ENCODE data around the gene ERC2. TPM values are rescaled to one million over a fixed set of nuclear protein-coding genes. Genes with fewer than 3 reads are reported as not detected.

Gene ERC2
- total and polyA plus RNA-seq, 2 of the 8 experiments (the other 6 are each of a cell fraction or from before 2014, with no cell fraction given), result 16.4 to 22.8 TPM

GRCh38 chr3:55604402-55604801 lies 863.9 kb downstream of the ERC2 start:
- DNase-seq (ENCODE audit: low read depth in 1 of 2, low spot score in 2 of 2) (no peak), FAIRE-seq (no peak)
- Histone ChIP-seq H2BK120ac (replicated peaks; ENCODE audit: low read depth, low read length) (no peak overlapping the region), H3K27me3 (replicated peaks in 1 of 4; ENCODE audit: control insufficient read depth in 3 of 4, extremely low read depth in 1 of 4, insufficient read depth in 3 of 4, low read length in 3 of 4) (no peaks in the 10 kb centered on the region), H2BK20ac (ENCODE audit: low read length) (no peak overlapping the region), H3K4me3 (ENCODE audit: extremely low read depth in 1 of 4, insufficient read depth in 2 of 4, low read depth in 3 of 4, low read length in 4 of 4) (no peak overlapping the region), H3K14ac (ENCODE audit: insufficient read length) (no peak overlapping the region), H3K23ac (ENCODE audit: insufficient read length) (no peak overlapping the region), H3K9me3 (ENCODE audit: insufficient read depth in 2 of 2, low read depth in 1 of 2, low read length in 1 of 2) (no peaks in the 10 kb centered on the region), H3K79me1 (ENCODE audit: low read depth, low read length) (no peaks in the 10 kb centered on the region), H3K36me3 (ENCODE audit: control insufficient read depth in 2 of 4, insufficient read depth in 4 of 4, low read length in 3 of 4) (no peaks in the 10 kb centered on the region), H2BK5ac (ENCODE audit: low read depth, low read length) (0 out of 2 replicates have a peak overlapping the region, but pooled peaks have one; percentile 0), H4K20me1 (replicated peaks in 1 of 2; ENCODE audit: control insufficient read depth in 1 of 2, insufficient read depth in 2 of 2, low read length in 2 of 2) (no peaks in the 10 kb centered on the region), H2BK12ac (ENCODE audit: low read depth, low read length) (no peak overlapping the region), H3K4me1 (replicated peaks in 1 of 4; ENCODE audit: control insufficient read depth in 3 of 4, insufficient read depth in 4 of 4, low read length in 3 of 4) (peaks cover 3 to 8% (median 6%) of the 10 kb centered on the region in 4 experiments; a peak in 5 of 7 replicates), H4K5ac (ENCODE audit: insufficient read length, low read depth, low read length) (no peak overlapping the region), H3K4ac (replicated peaks; ENCODE audit: insufficient read length, low read depth, low read length) (no peak overlapping the region), H2AFZ (ENCODE audit: low read length) (no peak overlapping the region), H3K18ac (ENCODE audit: extremely low read depth, low read length) (no peak overlapping the region), H3K27ac (ENCODE audit: low read depth, low read length) (no peak overlapping the region), H2AK5ac (ENCODE audit: low read depth, low read length) (no peak overlapping the region), H3K9ac (replicated peaks in 1 of 4; ENCODE audit: extremely low read depth in 1 of 4, low read depth in 3 of 4, low read length in 3 of 4) (no peak overlapping the region), H2BK15ac (ENCODE audit: low read length) (0 out of 2 replicates have a peak overlapping the region, but pooled peaks have one; percentile 13), H4K91ac (replicated peaks; ENCODE audit: insufficient read length, low read length) (no peak overlapping the region), H3K4me2 (ENCODE audit: insufficient read depth in 1 of 2, low read depth in 2 of 2, low read length in 2 of 2) (no peak overlapping the region), H4K8ac (ENCODE audit: extremely low read depth, insufficient read depth, low read length) (no peak overlapping the region), H3K56ac (replicated peaks; ENCODE audit: insufficient read length, low read depth, low read length) (no peak overlapping the region), H3K23me2 (ENCODE audit: low read depth, low read length) (no peaks in the 10 kb centered on the region), H3K79me2 (ENCODE audit: control insufficient read depth in 1 of 2, insufficient read depth in 2 of 2, low read length in 2 of 2) (no peaks in the 10 kb centered on the region)
- WGBS, 2 experiments (ENCODE audit: extremely low coverage in 1 of 2, insufficient coverage in 1 of 2, insufficient read length in 1 of 2, insufficient replicate concordance in 2 of 2, low coverage in 1 of 2, low lambda C conversion rate in 2 of 2, missing lambda C conversion rate in 1 of 2), result 71% methylated on average over 2 of the region's 2 CpGs; no CpG with 5 or more reads in 1 of the 2 experiments
- TF ChIP-seq YY1 (IDR thresholded peaks at IDR 0.05; ENCODE audit: low read depth, low read length), result no peak
- TF ChIP-seq EGR1 (IDR thresholded peaks at IDR 0.05; ENCODE audit: borderline replicate concordance, low read depth, low read length), result no peak
- no peak for TF ChIP-seq HDAC2 (IDR thresholded peaks at IDR 0.05; ENCODE audit: borderline replicate concordance in 1 of 2, low read depth in 2 of 2, low read length in 2 of 2)
- no peak for TF ChIP-seq E2F6 (IDR thresholded peaks at IDR 0.05)
- no peak for TF ChIP-seq SUZ12 (IDR thresholded peaks at IDR 0.05; ENCODE audit: low read length)
- TF ChIP-seq EP300 (IDR thresholded peaks at IDR 0.05; ENCODE audit: borderline replicate concordance in 1 of 2, low read depth in 2 of 2, low read length in 2 of 2), result no peak
- TF ChIP-seq ASH2L (IDR thresholded peaks at IDR 0.05; ENCODE audit: low read length), result no peak
- no peak for TF ChIP-seq PHF8 (conservative IDR thresholded peaks at IDR 0.05; ENCODE audit: low read depth, low read length)
- ChIA-PET POLR2A (ENCODE audit: partially characterized antibody) (no interaction called here), CTCF (ENCODE audit: partially characterized antibody) (interaction anchor here (0.6 to 1.1 kb wide), 3 partner anchors 15 to 201 kb away, joined by 3 read pairs; no protein-coding TSS in a partner anchor)

Data from H1 (cell line).